ENCODE results near the gene ASIC4. TPM values are rescaled to one million over a fixed set of nuclear protein-coding genes. Genes with fewer than 3 reads are reported as not detected.

Gene ASIC4
- polyA plus RNA-seq, 1 donor, result 0.47 TPM

GRCh38 chr2:219552382-219553167 is 38.3 kb downstream of the ASIC4 start:
- peak; percentile 41 for DNase-seq (ENCODE audit: low read depth)

GRCh38 chr2:219553168-219553417 is 38.8 kb downstream of the ASIC4 start:
- DNase-seq (ENCODE audit: low read depth), result no peak

GRCh38 chr2:219553463-219553963 is 39.2 kb downstream of the ASIC4 start:
- no peak for DNase-seq (ENCODE audit: low read depth)

GRCh38 chr2:219554350-219554749 is 40.1 kb downstream of the ASIC4 start:
- no peak for DNase-seq (ENCODE audit: low read depth)

- DNase-seq (ENCODE audit: low read depth), result no peak
Observed at GRCh38 chr2:219555956-219556355, 41.7 kb downstream of the ASIC4 start.

DNA sequence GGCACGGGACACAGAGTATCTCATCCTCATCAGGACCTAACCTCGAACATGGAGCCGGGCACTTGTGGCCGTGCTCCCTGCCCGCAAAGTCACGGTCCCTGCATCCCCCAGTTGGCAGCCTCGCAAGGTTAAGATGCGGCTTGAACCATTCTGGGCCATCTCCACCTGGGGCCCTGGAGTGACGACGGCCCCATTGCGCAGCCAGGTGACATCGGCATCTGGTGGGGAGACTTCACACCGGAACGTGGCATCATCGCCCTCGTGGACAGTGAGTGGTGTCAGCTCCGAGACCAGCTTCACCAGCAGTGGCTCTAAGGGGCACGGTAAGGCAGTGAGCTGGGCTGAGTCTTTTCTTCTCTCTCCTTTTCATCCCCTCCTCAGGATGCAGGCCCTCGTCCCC is 42.1 kb downstream of the ASIC4 start:
- no peak for DNase-seq (ENCODE audit: low read depth)

DNA sequence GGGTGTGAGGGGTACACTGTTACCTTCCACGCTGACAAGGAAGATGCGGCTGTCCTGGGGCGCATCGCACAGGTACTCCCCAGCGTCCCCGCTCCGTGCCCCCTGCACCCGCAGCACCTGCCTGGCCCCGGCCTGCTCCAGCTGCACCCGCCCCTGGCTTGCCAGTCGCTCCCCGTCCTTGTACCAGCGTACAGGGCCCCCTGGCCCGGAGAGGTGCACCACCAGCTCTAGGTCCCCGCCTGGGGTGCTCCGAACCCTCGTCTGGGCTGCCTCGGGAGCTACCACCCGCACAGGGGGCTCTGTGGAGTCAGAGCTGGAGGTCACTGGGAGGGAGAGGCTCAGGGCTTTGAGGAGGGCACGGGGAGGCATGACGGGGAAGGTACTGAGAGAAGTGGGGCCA is 43.0 kb downstream of the ASIC4 start:
- no peak for DNase-seq (ENCODE audit: low read depth)

- DNase-seq (ENCODE audit: low read depth), result no peak
Observed at GRCh38 chr2:219557791-219558785, 43.8 kb downstream of the ASIC4 start.

DNA sequence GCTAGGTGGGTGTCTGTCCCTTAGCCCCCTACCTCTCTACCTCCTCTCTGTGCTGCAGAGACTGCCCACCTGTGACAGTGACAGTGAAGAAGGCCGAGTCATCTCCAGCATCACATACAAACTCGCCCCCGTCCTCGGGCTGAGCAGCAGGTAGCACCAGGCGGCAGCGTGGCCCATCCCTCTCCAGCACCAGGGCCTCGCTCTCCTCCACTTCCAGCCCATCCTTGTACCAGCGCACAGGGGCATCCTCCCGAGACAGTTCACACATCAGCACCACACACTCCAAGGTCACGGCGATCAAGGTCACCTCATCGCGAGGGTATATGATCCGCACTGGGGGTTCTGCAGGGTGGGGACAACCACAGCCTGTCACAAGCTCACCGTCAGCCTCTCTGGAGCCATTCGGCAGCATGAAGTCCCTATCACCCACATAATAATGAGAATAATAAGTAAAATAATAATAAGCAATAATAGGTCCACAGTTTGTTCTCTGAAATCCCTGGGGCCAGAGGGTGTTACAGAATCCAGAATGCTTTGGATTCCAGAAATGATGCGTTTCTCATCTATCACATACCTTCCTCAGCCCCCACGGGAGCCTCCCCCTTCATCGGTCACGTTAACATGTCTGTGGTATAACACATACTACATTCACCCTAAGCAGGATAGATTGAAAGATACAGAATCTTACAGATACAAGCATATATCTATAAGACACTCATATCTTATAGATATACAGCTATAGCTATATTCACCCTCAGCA is 45.1 kb downstream of the ASIC4 start:
- DNase-seq (ENCODE audit: low read depth), result no peak

DNA sequence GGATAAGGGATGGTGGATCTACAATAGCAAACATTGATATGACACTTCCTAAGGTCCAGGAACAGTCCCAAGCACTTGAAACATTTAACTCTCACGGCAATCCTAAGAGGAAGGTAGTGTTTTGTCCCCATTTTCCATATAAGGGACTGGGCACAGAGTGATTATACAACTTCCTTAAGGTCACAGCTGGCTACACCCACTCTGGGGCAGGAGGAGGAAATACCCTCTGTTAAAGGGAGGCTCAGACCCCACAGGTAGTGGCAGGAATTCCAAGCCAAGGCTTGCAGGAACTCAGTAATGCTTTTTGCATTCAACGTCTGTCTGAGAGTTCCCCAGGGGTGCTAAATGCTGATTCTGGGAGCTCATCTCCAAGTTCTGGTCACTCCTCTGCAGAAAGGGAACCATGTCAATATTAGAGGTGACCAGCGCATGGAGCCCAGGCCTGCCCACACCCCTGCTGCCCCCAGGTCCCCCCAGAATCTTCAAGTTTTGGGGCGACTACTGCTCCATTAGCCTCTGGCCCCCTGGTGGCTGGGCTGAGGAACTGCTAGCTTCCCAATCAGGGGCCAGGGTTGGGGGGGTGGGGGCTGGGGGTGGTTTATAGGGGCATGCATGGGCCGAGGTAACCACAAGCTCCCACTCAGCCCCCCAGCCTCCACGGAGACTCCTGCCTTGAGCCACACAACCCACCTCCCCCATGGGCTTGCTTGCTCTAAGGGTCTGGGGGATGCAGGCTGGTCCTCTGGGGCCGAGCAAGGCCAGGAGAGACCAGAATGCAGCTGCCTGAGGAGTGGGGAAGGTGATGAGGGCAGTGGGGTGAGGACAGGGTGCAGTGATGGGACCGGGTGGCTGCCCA is 46.0 kb downstream of the ASIC4 start:
- no peak for DNase-seq (ENCODE audit: low read depth)

DNA sequence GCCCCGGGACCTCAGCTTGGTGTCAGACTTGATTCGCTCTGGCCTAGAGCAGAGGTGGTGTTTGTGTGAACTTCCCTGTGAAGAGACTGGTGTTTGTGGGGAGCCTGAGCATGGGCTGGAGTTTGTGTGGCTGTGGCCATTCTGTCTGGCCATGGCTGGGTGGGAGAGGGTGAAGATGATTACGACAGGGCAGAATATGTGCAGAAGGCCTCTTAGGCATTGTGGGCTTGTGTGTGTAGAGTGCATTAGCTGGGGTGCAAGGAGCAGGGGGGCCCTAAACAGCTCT is 46.6 kb downstream of the ASIC4 start:
- DNase-seq (ENCODE audit: low read depth), result no peak

GRCh38 chr2:219561179-219562048 is 47.1 kb downstream of the ASIC4 start:
- DNase-seq (ENCODE audit: low read depth), result no peak

GRCh38 chr2:219562049-219563020 is 48.1 kb downstream of the ASIC4 start:
- DNase-seq (ENCODE audit: low read depth), result no peak

DNA sequence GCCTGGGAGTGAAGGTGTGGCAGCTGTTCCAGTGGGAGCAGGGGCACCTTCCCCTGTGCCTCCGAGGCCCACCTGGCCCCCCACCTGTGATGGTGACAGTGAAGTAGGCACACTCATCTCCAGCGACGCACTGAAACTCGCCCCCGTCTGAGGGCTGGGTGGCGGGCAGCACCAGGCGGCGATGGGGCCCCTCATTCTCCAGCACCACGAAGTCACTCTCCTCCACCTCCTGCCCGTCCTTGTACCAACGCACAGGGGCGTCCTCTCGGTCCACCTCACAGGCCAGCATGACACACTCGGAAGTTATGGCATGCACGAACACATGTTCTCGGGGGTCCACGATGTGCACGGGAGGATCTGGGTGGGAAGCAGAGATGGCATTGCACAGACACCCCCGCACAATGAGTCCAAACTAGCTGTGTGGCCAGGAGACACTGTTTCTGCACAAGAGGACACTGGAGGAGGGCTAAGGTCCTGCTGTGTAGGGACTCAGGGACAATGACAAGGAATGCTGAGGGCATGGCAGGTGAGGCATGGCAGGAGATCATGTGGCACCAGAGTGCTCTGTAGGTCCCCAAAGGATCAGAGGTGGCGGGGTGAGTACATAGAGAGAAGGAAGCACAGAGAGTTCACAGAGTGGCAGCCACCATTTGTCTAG is 49.1 kb downstream of the ASIC4 start:
- DNase-seq (ENCODE audit: low read depth), result no peak

GRCh38 chr2:219565130-219566080 is 51.1 kb downstream of the ASIC4 start:
- DNase-seq (ENCODE audit: low read depth), result no peak

DNA sequence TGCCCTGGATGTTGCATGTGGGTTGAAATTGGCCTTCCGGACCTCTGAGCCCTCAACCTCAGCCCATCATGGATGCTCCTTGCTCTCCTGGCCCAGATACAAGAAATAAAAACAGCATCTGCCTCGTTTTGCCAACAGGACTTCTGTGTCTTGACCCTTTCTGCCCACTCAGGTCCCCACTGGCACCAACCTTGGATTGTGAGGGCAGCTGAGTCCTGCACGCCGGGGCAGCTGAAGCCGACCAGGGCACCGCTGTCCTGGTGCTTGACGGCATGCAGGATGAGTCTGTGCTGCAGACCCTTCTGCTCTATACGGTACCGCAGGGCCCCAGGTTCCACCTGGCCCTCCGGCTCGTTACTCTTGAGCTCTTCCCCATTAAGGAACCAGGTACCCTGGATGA is 52.4 kb downstream of the ASIC4 start:
- no peak for DNase-seq (ENCODE audit: low read depth)

DNA sequence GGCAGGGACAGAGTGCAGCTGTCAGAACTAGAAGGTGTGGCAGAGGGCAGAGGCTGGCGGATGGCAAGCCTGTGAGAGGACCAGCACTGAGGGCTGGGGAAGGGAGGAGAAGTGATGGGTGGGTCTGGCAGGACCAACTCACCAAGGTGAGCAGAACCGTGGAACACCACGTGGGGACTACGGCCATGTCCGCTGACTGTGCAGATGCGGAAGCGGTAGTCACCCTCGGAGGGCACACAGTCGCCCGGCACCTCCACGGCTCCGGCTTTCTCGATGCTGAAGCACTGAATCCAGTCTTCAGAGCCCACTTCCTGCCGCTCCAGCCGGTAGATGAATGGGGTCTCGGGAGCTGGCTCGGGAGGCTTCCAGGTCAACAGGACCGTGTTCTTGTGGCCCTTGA is 52.8 kb downstream of the ASIC4 start:
- no peak for DNase-seq (ENCODE audit: low read depth)

All from forelimb muscle (tissue), 1 donor.